Endothelial cell of umbilical vein (primary cell): ENCODE measurements around the gene EFCAB10. TPM values are rescaled to one million over a fixed set of nuclear protein-coding genes. Genes with fewer than 3 reads are reported as not detected.

Experiments used
- BruUV-seq: library from RNA; stranded (reverse); fragments of 400-500 nt; replicated peaks from 2 replicates; lab custom pipeline; 2021; lab: Mats Ljungman, UMichigan
- CTCF ChIA-PET: fragments of 300-600, 350-600 bp; sonication (Branson Sonifier 250); formaldehyde crosslinking; loops from one replicate; lab custom pipeline; 2021; ENCODE audit warnings: antibody characterized with exemption, inconsistent platforms; lab: Charles Lee
- POLR2A ChIA-PET: fragments of 300-600, 350-600 bp; sonication (Branson Sonifier 250); formaldehyde crosslinking; loops from one replicate; lab custom pipeline; 2021; ENCODE audit warnings: antibody characterized with exemption, inconsistent platforms; lab: Charles Lee
- DNase-seq: peaks from one replicate; pipeline ENCODE4 v3.0.0-alpha.2; 2011; ENCODE audit warnings: low read depth, low spot score
- FAIRE-seq: peaks from 2 replicates; lab custom pipeline; 2011; peaks lifted over from hg19 to GRCh38; lab: Jason Lieb, UNC
- H2AFZ ChIP-seq: 2 replicates; pipeline ENCODE4 v1.6.0; 2012; ENCODE audit warnings: low read depth, low read length, control low read depth, inconsistent platforms
- H3K27ac ChIP-seq: 2 replicates; pipeline ENCODE4 v1.5.1; 2011; ENCODE audit warnings: low read depth, mild to moderate bottlenecking, control low read depth, low read length, moderate library complexity; ENCODE audit not compliant: insufficient read depth
- H3K27me3 ChIP-seq, 2 experiments: 2 replicates each; pipeline versions ENCODE4 v1.6.0 to v1.6.1; 2011; ENCODE audit warnings: low read length in 2 of 2, mixed read lengths in 1 of 2; ENCODE audit not compliant: control insufficient read depth in 2 of 2, insufficient read depth in 2 of 2
- H3K36me3 ChIP-seq, 2 experiments: 2 replicates in 1 of 2; 3 replicates in 1 of 2; pipeline ENCODE4 v1.5.1; 2011; ENCODE audit warnings: low read length in 2 of 2, mild to moderate bottlenecking in 1 of 2, moderate library complexity in 1 of 2; ENCODE audit not compliant: control insufficient read depth in 2 of 2, insufficient read depth in 2 of 2; ENCODE audit errors: extremely low read depth in 1 of 2
- H3K4me1 ChIP-seq: 3 replicates; pipeline ENCODE4 v1.5.1; 2011; ENCODE audit warnings: mild to moderate bottlenecking, low read length; ENCODE audit not compliant: control insufficient read depth, insufficient read depth; ENCODE audit errors: extremely low read depth
- H3K4me2 ChIP-seq: 2 replicates; pipeline ENCODE4 v1.6.1; 2011; ENCODE audit warnings: low read length, control low read depth, mixed read lengths; ENCODE audit not compliant: insufficient read depth
- H3K4me3 ChIP-seq, 3 experiments: fragments of 200-600 bp in 1 of 3; sonication (generic), shearing (Covaris generic) in 1 of 3; replicated peaks in 1 of 3; 2 replicates each; pipeline ENCODE4 v1.5.1; 2011 to 2016; ENCODE audit warnings: control low read depth in 3 of 3, low read length in 3 of 3, mild to moderate bottlenecking in 2 of 3, inconsistent platforms in 1 of 3, low read depth in 1 of 3, moderate library complexity in 1 of 3; ENCODE audit not compliant: insufficient read depth in 1 of 3
- H3K79me2 ChIP-seq: 2 replicates; pipeline ENCODE4 v1.6.0; 2012; ENCODE audit warnings: low read length, inconsistent platforms; ENCODE audit not compliant: control insufficient read depth, insufficient read depth
- H3K9ac ChIP-seq: replicated peaks from 2 replicates; pipeline ENCODE3; 2011; ENCODE audit warnings: low read length, control low read depth; ENCODE audit not compliant: insufficient read depth; ENCODE audit errors: extremely low read depth
- H3K9me1 ChIP-seq: replicated peaks from 3 replicates; pipeline ENCODE4 v1.6.0; 2011; ENCODE audit warnings: mild to moderate bottlenecking, low read length; ENCODE audit not compliant: control insufficient read depth, insufficient read depth; ENCODE audit errors: extremely low read depth
- H3K9me3 ChIP-seq: replicated peaks from 2 replicates; pipeline ENCODE4 v1.5.1; 2012; ENCODE audit warnings: low read length, inconsistent platforms; ENCODE audit not compliant: control insufficient read depth, insufficient read depth
- H4K20me1 ChIP-seq: replicated peaks from 2 replicates; pipeline ENCODE3; 2011; ENCODE audit warnings: mild to moderate bottlenecking, low read length; ENCODE audit not compliant: control insufficient read depth, insufficient read depth; ENCODE audit errors: extremely low read depth
- CTCF ChIP-seq, 2 donors: IDR thresholded peaks; 1 replicate in 1 of 2; 2 replicates in 1 of 2; pipeline ENCODE4 v1.5.1; 2011; ENCODE audit warnings: low read length in 2 of 2, mild to moderate bottlenecking in 2 of 2, moderate library complexity in 2 of 2, control low read depth in 1 of 2, inconsistent platforms in 1 of 2, low read depth in 1 of 2; ENCODE audit not compliant: insufficient read depth in 1 of 2; ENCODE audit errors: extremely low read depth in 1 of 2
- EZH2 ChIP-seq: IDR thresholded peaks from 2 replicates; pipeline ENCODE4 v1.6.1; 2012; ENCODE audit warnings: borderline replicate concordance, low read depth, mild to moderate bottlenecking, moderate library complexity, low read length, inconsistent platforms; ENCODE audit not compliant: severe bottlenecking
- FOS ChIP-seq: IDR thresholded peaks from 2 replicates; pipeline ENCODE4 v1.6.1; 2011; ENCODE audit warnings: mild to moderate bottlenecking, low read length, moderate library complexity, borderline replicate concordance; ENCODE audit not compliant: insufficient read depth
- GATA2 ChIP-seq: IDR thresholded peaks from 2 replicates; pipeline ENCODE4 v1.7.0; 2011; ENCODE audit warnings: low read depth, mild to moderate bottlenecking, moderate library complexity, mixed read lengths, low read length; ENCODE audit not compliant: insufficient read length, insufficient read depth
- JUN ChIP-seq: IDR thresholded peaks from 2 replicates; pipeline ENCODE4 v1.6.1; 2011; ENCODE audit warnings: borderline replicate concordance, low read depth; ENCODE audit not compliant: insufficient read length, insufficient read depth
- MAX ChIP-seq: IDR thresholded peaks from 2 replicates; pipeline ENCODE4 v1.6.1; 2011; ENCODE audit not compliant: insufficient read depth, insufficient read length
- MYC ChIP-seq: IDR thresholded peaks from one replicate; pipeline ENCODE4 v1.6.1; 2011; ENCODE audit warnings: mild to moderate bottlenecking, low read depth, low read length
- POLR2A ChIP-seq: IDR thresholded peaks from 2 replicates; pipeline ENCODE4 v1.6.1; 2012; ENCODE audit warnings: low read depth, mild to moderate bottlenecking, control low read depth, low read length
- POLR2AphosphoS5 ChIP-seq: IDR thresholded peaks from 2 replicates; pipeline ENCODE4 v1.6.1; 2012; ENCODE audit warnings: low read depth, mild to moderate bottlenecking, control low read depth, low read length, moderate library complexity; ENCODE audit not compliant: insufficient read depth
- dilution Hi-C: fragments of 300-500 bp; cut with MboI; formaldehyde crosslinking; loops from one replicate; pipeline ENCODE4 v1.15.0; 2019; ENCODE audit warnings: low sequenced_read_pairs; ENCODE audit not compliant: extremely low pct_ligation_motif_present
- intact Hi-C: fragments of 100-400 bp; cut with micrococcal nuclease; formaldehyde crosslinking; loops from one replicate; pipeline ENCODE4 v1.10.0; 2022
- polyA plus RNA-seq, 4 experiments: library from polyadenylated mRNA; depleted of rRNA in 3 of 4; stranded (reverse) in 3 of 4; unstranded in 1 of 4; fragments of >200 nt; gene quantifications; 2 replicates each; pipeline versions ENCODE4 v1.2.1 to v1.2.3, GENCODE V29; 2011 to 2012; ENCODE audit warnings: missing spikeins in 1 of 4
- total RNA-seq: library from RNA; stranded (reverse); gene quantifications from 2 replicates; pipeline ENCODE4 v1.2.3, GENCODE V29; 2021

Gene EFCAB10
- total and polyA plus RNA-seq, 2 donors (not counting 3 experiments of a cell fraction or from before 2014, with no cell fraction given): not detected

GRCh38 chr7:105594034-105594433, 12.7 kb upstream of the EFCAB10 start:
- no peaks in the 10 kb centered on the region for H3K79me2 ChIP-seq
- no peaks in the 10 kb centered on the region for H3K9me1 ChIP-seq
- peaks cover 8% of the 10 kb centered on the region for H3K4me1 ChIP-seq
- ChIA-PET POLR2A (no interaction called here), CTCF (interaction anchor here (1.6 to 1.7 kb wide), 2 partner anchors 14 to 29 kb away, joined by 5 read pairs; no protein-coding TSS in a partner anchor)
- no peaks in the 10 kb centered on the region for H3K36me3 ChIP-seq
- no peak overlapping the region for H3K4me2 ChIP-seq
- no peak overlapping the region for H3K4me3 ChIP-seq
- dilution Hi-C loops (no loop called here), intact Hi-C loops (no loop called here)
- H3K9ac ChIP-seq: no peak overlapping the region
- H4K20me1 ChIP-seq: no peaks in the 10 kb centered on the region
- TF ChIP-seq MYC (no peak), EZH2 (no peak), POLR2A (no peak), JUN (no peak), POLR2AphosphoS5 (no peak), GATA2 (no peak), CTCF (IDR thresholded peaks at IDR 0.05; ENCODE audit: extremely low read depth in 1 of 2, insufficient read depth in 1 of 2, low read depth in 1 of 2, low read length in 2 of 2) (no peak), FOS (no peak), MAX (no peak)
- no peak for FAIRE-seq
- no peak overlapping the region for H2AFZ ChIP-seq
- no TSS peak for BruUV-seq
- no peaks in the 10 kb centered on the region for H3K9me3 ChIP-seq
- peaks cover 0 to 2% of the 10 kb centered on the region in 2 experiments for H3K27me3 ChIP-seq
- no peak overlapping the region for H3K27ac ChIP-seq
- DNase-seq: no peak
